Stimulated activated effector memory CD8-positive, alpha-beta T cell treated with anti-CD3 and anti-CD28 coated beads, Interleukin-12 subunit alpha, Interleukin-12 subunit beta, amount 100 ng/mL, for 72 hours (primary cell): ENCODE results near the gene FOXL2NB.

Experiments
- ATAC-seq: fragments of 150-1000 bp; cut with Tn5 transposase; 2 replicates; pipeline ENCODE4 v1.10.0; 2021
- DNase-seq, 2 donors: peaks; one replicate each; pipeline ENCODE4 v3.0.0; 2021 to 2022; ENCODE audit warnings: low spot score in 2 of 2
- H3K27ac Mint-ChIP-seq: one replicate; pipeline ENCODE4 v1.8.0; 2022; ENCODE audit warnings: mild to moderate bottlenecking, mixed read lengths
- H3K36me3 Mint-ChIP-seq: one replicate; pipeline ENCODE4 v1.8.0; 2022; ENCODE audit warnings: mild to moderate bottlenecking, mixed read lengths
- H3K4me1 Mint-ChIP-seq: one replicate; pipeline ENCODE4 v1.8.0; 2022; ENCODE audit warnings: mixed read lengths
- H3K4me3 Mint-ChIP-seq: one replicate; pipeline ENCODE4 v1.8.0; 2022; ENCODE audit warnings: mild to moderate bottlenecking, mixed read lengths
- H3K9me3 Mint-ChIP-seq: one replicate; pipeline ENCODE4 v1.8.0; 2022; ENCODE audit warnings: mixed read lengths

The FOXL2NB gene

DNA sequence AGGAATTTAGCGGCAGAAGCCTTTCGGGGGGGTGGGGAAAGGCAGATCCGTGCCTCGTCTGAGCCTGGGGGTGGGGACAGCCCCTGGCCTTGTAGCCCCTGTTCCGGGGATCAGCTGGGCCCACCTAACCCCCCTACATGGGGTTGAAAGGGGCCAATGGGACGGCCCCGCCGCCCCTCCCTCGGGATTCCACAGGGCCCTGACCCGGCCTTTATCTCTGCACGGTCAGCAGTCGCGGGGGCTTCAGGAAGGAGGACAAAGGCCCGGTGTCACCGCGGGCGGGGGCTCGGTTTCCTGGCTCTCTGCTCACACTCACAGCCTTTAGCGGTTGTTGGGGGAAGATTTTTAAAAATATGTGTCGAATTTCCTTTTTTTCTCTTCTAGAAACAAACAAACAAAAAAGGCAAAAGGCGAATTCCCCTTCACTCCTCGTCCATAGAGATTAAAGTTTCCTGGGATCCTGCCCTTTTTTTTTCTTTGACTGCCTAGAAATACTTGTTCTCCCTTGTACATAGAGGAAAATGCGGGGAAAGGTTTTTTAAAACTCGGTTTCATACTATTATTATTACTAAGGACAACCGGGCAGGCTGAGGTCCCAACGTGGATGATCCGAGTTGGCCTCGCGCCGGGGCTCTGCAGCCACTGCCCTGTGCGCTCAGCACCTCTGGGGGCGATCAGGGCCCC, 8.0 kb upstream of the FOXL2NB start:
- Mint-ChIP-seq H3K4me3 (peak overlapping the region; percentile 68), H3K36me3 (no peaks in the 10 kb centered on the region), H3K4me1 (peaks cover 44% of the 10 kb centered on the region), H3K27ac (no peak overlapping the region), H3K9me3 (no peaks in the 10 kb centered on the region)
- DNase-seq (no peak), ATAC-seq (no peak)

DNA sequence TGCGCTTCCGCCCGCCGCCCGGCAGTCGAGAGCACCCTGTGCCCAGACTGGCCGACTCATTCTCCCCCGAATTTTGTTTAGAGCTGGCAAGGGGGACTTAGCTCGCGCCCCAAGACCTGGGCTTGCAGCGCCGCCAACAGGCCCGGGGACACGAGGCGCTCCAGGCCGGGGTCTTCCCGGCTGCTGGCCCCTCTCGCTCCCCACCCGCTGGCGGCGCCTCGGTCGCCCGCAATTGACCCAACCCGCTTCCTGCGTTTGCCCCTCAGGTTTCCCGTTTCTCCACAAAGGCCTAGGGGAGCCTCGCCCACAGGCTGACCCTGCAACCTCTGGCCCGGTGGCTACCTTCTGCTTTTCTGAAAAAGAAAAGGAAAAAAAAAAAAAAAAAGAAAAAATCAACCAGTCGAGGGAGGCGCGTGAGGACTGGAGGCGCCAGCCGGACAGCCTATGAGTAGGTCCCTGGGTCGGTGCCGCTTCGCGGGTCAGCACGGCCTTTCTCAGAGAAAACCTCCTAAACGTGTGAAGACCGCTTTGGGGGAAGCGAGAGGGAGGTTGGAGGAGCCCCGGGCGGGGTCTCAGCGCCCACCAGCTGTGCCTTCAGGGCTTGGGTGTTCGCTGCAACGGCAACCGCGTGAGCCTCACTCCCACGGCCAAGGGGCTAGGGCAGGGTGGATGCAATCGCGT, 7.3 kb upstream of the FOXL2NB start:
- peak overlapping the region; percentile 68 for H3K4me3 Mint-ChIP-seq
- peaks cover 47% of the 10 kb centered on the region for H3K4me1 Mint-ChIP-seq
- H3K27ac Mint-ChIP-seq = no peak overlapping the region
- ATAC-seq (no peak), DNase-seq (no peak)
- H3K9me3 Mint-ChIP-seq = no peaks in the 10 kb centered on the region
- H3K36me3 Mint-ChIP-seq = peaks cover under 1% of the 10 kb centered on the region

DNA sequence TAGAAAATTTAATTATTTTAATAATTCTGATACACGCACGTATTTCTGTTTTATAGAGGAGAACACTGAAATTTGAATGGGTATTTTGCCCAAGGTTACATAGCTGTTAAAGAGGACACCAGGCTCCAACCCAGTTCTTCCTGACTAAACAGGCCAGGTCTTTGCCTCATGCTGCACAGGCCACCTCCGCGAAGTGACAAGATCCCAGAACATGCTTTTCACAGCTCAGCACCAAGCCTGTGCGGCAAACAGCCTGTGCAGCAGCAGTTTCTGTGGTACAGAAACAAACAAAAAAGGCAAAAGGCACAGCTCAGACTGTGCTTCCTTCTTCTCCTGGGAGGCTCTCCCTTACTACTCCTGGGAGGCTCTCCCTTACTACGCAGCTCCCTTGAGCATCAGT, 6.6 kb upstream of the FOXL2NB start:
- Mint-ChIP-seq H3K9me3 (no peaks in the 10 kb centered on the region), H3K27ac (no peak overlapping the region), H3K36me3 (peaks cover 7% of the 10 kb centered on the region), H3K4me3 (no peak overlapping the region), H3K4me1 (peaks cover 54% of the 10 kb centered on the region)
- no peak for DNase-seq
- ATAC-seq = no peak

DNA sequence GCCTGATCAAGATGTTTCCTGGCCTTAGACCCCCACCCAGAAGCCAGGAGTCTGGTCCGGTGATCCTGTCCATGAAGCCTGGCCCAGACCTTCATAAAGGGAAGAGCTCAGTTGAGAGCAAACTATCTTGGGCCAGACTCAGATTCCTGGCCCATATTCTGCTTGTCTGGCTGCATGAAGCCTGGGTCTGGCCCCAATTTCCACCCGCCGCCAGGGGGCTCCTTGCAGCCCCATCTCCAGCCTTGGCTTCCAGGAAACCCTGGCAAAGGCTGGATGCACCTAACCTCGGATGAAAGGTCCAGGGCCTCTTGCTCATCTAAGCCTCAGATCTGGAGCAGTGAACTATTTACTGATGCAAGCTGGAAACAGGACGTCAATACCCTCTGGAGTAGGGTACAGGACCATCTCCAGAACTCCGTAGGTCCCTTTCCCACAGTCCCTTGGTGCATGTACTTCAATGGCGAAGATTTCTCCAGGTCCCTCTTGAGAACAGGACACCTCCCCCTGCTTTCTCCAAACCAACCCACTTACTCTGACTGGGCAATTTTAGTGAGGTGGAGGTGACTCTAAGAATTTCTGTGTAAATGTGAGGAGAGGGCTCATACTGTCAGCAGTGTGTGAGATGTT, 5.6 kb upstream of the FOXL2NB start:
- no peak for ATAC-seq
- Mint-ChIP-seq H3K4me1 (peaks cover 47% of the 10 kb centered on the region), H3K4me3 (no peak overlapping the region), H3K27ac (no peak overlapping the region), H3K36me3 (peaks cover 7% of the 10 kb centered on the region), H3K9me3 (no peaks in the 10 kb centered on the region)
- no peak for DNase-seq

DNA sequence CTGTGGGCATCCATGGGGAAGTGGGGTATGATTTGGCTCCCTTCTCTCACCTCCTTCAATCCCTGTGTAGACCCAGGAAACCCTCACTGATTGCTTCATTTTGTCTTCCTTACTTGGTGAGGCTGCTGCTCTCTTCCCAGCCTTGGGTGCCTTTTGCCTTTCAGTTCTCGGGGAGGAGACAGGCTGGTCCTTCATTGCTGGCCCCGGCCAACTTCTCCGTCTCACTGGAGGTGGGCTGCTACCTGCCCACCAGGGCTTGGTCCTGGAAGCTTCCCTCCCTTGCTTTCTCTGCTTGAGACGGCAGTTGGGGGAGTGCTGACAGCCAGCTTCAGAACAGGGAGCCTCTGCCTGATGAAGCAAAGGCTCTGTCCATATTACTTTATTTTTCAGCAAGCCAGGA, 4.7 kb upstream of the FOXL2NB start:
- ATAC-seq (no peak), DNase-seq (no peak)
- Mint-ChIP-seq H3K9me3 (no peaks in the 10 kb centered on the region), H3K4me3 (no peak overlapping the region), H3K4me1 (peaks cover 43% of the 10 kb centered on the region), H3K27ac (no peak overlapping the region), H3K36me3 (peaks cover 7% of the 10 kb centered on the region)

DNA sequence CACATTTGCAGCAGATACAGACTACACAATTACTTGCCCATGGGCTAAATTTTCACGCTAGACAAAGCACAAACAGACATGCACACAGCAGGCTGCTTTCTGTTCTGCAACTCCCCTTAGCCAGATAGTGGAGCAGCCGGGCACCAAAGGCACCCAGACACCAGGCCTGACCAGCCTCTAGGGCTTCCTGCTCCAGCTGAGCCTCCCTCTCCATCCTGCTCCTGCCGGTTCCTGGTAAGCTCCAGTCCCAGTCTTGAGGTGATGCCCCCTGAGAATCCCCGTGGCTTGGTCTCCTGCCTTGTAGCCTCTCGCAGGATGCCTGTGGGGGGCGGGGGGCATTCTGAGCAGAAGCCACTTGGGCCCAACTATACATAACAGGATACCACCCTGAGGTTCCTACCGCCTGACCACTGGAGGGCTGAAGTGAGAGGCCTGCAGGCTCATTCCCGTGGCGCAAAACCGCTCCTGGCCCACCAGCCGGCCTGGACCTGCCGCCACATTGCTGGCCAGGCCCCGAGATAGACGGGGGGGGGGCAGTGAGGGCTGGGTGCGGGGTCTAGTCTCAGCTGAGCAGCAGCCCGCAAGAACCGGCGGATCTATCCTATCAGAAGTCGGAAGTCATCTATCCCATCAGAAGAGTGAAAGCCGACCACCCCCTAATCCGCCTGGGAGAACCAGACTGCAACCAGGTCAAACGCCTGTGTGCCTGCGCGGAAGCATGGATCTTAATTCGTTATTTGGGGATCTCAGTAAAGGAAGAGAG, 4.0 kb upstream of the FOXL2NB start:
- ATAC-seq (no peak), DNase-seq (no peak)
- Mint-ChIP-seq H3K36me3 (peaks cover 7% of the 10 kb centered on the region), H3K4me1 (peaks cover 40% of the 10 kb centered on the region), H3K4me3 (no peak overlapping the region), H3K9me3 (no peaks in the 10 kb centered on the region), H3K27ac (no peak overlapping the region)

DNA sequence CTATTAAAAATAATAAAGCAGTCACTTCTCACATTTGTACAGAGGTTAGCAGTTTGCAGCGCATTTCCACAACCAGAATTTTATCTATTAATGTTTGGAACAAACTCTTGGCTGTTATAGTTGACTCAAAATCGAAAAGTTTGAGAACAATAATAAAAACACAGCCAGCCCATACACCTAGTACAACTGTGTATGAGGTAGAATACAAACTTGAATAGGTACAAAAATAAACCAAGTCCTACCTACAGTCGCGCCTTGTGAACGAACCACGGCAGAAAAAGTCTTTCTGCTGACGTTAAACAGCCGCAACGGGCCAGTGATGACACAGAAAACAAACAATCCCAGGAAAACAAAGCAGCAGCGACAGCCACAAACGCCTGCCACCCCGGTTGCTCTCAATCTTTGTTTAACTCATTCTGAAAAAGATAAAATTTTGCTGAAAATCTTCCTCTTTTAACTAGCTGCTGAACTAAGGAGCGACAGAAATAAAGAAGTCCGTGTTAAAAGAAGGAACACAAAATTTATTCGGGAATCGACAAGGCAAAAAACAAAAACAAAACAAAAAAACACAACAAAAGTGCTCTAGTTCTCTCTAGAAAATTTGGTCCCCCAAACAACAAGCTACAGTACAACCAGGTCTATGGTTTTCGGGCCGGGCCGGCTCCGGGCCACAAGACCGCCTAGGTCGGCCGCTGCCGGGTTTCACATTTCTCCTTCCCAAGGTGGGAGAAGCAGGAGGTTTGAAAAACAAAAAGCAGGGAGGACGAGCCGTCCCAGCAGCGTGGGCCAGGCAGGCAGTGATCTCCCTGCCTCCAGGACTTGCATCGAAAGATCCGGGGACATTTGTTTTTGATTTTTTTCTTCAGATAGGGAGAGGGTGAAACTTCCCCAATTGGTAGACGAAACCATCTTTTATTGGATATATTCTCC, 3.0 kb upstream of the FOXL2NB start:
- ATAC-seq (no peak), DNase-seq (no peak)
- peak overlapping the region; percentile 82 for H3K4me3 Mint-ChIP-seq
- H3K36me3 Mint-ChIP-seq = peaks cover 7% of the 10 kb centered on the region
- no peaks in the 10 kb centered on the region for H3K9me3 Mint-ChIP-seq
- peaks cover 36% of the 10 kb centered on the region for H3K4me1 Mint-ChIP-seq
- H3K27ac Mint-ChIP-seq = no peak overlapping the region

DNA sequence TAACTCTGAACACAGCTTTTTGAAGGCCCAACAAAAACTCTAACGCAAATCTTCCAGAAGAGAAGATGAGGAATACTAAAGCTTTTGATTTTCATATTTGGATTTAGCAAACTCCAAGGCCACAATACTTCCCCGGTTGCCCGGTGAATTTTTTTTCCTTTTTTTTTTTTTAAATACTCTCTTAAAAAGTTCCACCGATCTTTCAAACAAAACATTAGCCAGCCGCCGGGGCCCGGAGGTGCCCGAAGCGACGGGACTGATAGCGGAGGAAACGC, 2.4 kb upstream of the FOXL2NB start:
- H3K4me1 Mint-ChIP-seq = peaks cover 42% of the 10 kb centered on the region
- peaks cover 7% of the 10 kb centered on the region for H3K36me3 Mint-ChIP-seq
- DNase-seq (no peak), ATAC-seq (no peak)
- H3K4me3 Mint-ChIP-seq = peak overlapping the region; percentile 82
- H3K27ac Mint-ChIP-seq = peak overlapping the region; percentile 67
- H3K9me3 Mint-ChIP-seq = no peaks in the 10 kb centered on the region

DNA sequence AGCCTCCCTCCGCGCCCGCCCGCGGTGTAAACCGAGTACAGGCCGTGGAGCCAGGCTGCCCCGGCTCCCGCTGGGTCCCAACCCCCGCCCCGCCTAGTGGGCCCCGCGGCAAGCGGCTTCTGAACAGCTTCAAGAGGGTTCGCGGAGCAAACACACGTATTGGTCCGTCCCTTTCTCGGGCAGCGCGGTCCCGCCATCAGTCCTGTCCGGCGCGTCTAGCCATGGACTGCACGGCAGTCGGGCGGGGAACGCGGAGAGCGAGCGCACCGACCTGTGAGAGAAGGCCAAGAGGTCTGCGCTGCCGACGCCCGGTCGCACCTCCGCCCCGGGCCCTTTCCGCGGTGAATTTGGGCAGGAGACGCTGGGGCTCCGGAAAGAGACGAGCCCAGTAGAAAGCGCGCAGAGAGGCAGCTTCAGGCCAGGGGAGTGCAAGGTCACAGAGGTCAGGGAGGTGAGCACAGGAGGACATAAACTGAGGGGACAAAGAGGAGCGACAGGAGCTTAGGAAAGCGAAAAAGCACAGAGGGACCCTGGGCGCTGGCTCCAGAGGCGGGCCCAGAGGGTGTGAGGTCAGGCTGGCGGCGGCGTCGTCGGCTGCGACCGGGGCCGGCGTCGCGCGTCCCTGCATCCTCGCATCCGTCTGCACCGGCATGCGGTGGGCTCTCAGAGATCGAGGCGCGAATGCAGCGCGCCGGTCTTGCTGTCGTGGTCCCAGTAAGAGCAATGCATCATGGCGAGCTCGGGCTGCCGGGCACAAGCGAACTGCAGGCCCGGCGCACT, 1.9 kb upstream of the FOXL2NB start:
- Mint-ChIP-seq H3K9me3 (no peaks in the 10 kb centered on the region), H3K36me3 (peaks cover 7% of the 10 kb centered on the region), H3K4me3 (peak overlapping the region; percentile 82), H3K27ac (peak overlapping the region; percentile 67), H3K4me1 (peaks cover 43% of the 10 kb centered on the region)
- DNase-seq (peak in 1 of 2 donors; percentile 65), ATAC-seq (peak; percentile 5)

DNA sequence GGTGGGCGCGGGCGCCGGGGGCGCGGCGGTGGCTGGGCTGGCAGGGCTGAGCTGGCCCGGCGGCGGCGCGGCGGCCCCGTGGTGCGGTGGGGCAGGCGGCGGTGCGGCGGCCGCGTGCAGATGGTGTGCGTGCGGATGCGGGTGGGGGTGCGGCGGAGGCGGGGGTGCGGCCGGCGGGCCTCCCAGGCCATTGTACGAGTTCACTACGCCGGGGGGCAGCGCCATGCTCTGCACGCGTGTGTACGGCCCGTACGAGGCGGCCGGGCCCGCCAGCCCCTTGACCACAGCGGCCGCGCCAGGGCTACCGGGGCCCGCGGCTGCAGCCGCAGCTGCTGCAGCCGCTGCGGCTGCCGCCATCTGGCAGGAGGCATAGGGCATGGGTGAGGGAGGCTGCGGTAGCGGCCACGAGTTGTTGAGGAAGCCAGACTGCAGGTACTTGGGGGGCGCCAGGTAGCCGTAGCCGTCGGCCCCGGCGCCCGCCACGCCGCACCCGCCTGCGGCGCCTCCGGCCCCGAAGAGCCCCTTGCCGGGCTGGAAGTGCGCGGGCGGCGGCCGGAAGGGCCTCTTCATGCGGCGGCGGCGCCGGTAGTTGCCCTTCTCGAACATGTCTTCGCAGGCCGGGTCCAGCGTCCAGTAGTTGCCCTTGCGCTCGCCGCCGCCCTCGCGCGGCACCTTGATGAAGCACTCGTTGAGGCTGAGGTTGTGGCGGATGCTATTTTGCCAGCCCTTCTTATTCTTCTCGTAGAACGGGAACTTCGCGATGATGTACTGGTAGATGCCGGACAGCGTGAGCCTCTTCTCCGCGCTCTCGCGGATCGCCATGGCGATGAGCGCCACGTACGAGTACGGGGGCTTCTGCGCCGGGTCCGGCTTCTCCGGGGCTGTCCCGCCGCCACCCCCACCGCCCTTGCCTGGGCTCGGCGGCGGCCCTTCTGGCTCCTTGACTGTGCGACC, 1.0 kb upstream of the FOXL2NB start:
- Mint-ChIP-seq H3K36me3 (peaks cover 7% of the 10 kb centered on the region), H3K27ac (no peak overlapping the region), H3K4me3 (peak overlapping the region; percentile 82), H3K4me1 (peaks cover 50% of the 10 kb centered on the region), H3K9me3 (no peaks in the 10 kb centered on the region)
- peak; percentile 4 for ATAC-seq
- no peak for DNase-seq

DNA sequence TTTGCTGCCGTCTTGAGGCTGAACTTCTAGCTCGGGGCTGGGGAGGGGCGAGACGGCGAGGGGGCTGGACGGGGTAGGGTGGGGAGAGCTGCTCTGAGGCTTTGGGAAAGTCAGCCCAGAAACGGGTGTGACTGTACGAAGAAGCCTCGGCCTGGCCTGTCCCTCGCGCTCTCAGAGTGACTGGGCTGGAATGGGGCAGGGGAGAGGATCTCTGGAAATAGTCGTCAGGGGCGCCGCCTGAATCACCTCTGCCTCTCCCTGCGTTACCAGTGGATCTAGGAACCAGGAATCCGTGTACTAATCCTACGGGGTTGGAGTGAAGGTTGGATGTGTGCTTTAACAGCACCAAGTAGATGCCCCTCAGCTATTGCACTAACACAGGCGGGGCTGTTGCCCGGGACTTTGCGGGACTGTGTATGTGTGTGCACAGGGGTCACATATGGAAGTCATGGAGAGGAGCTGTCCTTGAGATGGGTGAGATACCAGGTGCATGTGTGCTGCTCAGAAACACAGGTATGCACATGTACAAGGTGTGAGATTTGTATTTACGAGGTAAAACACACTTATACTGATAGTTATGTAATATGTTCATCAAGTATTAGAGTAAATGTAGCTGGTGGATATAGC, 591 bp downstream of the FOXL2NB start:
- Mint-ChIP-seq H3K36me3 (peaks cover 7% of the 10 kb centered on the region), H3K4me3 (peak overlapping the region; percentile 82), H3K9me3 (no peaks in the 10 kb centered on the region), H3K4me1 (peaks cover 50% of the 10 kb centered on the region), H3K27ac (no peak overlapping the region)
- DNase-seq = no peak
- ATAC-seq = no peak

DNA sequence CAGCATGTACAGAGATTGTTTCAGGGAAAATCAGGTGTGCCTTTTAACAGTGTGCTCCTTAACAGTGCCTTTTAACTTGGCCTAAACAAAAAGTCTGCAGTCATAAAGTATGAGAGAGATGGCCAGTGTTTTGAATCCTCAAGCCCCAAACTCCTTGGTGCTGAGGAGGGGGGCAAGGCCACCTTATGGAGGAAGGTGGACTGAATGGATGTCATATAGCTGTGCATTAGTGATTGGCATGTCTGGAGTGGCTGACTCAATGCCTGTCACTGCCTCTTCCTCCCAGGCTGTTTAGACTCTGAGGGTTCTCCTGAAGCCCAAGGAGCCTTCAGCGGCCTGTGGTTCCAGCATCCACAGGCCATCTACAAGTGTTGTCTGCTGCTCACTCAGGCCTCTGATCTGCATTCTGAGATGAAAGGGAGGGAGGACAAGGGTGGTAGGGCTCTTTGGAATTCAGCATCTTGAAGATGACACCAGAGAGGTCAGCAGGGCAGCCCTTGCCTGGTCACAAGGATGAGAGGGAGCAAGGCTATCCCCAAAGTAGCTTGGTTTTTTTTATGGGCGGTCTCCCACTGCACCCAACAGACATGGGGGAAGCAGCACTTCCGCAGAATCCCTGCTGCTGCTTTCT, 1.5 kb downstream of the FOXL2NB start:
- Mint-ChIP-seq H3K9me3 (no peaks in the 10 kb centered on the region), H3K27ac (no peak overlapping the region), H3K36me3 (peaks cover 7% of the 10 kb centered on the region), H3K4me1 (peaks cover 41% of the 10 kb centered on the region), H3K4me3 (no peak overlapping the region)
- DNase-seq (no peak), ATAC-seq (no peak)

DNA sequence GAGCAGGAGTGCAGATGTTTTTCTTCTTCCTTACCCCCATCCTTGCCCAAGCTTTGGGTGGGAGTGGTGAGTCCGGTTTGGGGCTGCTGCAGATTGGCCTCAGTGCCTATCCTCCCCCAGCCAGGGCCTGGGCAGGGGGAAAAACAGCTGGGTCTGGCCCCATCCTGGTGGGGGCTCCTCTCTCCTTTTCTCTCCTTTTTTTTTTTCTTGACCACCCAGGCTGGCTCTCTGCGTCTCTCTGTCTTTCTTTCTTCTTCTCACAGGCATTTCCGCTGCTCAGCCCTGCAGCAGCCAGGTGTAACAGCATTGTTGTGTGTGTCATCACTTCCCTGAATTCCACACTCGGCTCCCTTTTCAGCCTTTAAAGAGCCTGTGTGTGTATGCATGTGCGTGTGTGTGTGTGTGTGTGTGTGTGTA, 2.0 kb downstream of the FOXL2NB start:
- H3K4me3 Mint-ChIP-seq = peak overlapping the region; percentile 39
- peaks cover 7% of the 10 kb centered on the region for H3K36me3 Mint-ChIP-seq
- H3K9me3 Mint-ChIP-seq = no peaks in the 10 kb centered on the region
- no peak overlapping the region for H3K27ac Mint-ChIP-seq
- H3K4me1 Mint-ChIP-seq = peaks cover 40% of the 10 kb centered on the region
- ATAC-seq = no peak
- no peak for DNase-seq
